Suprapubic skin (tissue), 4 donors: ENCODE data around the gene INTS14.

Experiments used
- POLR2A ChIP-seq, 2 donors: fragments of 450-650 bp; IDR thresholded peaks; one replicate each; pipeline ENCODE4 v1.6.1; 2017; ENCODE audit warnings: antibody characterized with exemption in 2 of 2, mild to moderate bottlenecking in 2 of 2, moderate library complexity in 2 of 2
- POLR2AphosphoS5 ChIP-seq, 3 donors: sonication (generic); formaldehyde crosslinking; IDR thresholded peaks; one replicate each; pipeline ENCODE4 v1.6.1; 2017; ENCODE audit warnings: antibody characterized with exemption in 3 of 3
- TF ChIP-seq, protein P1 (sequence below), 2 donors: fragments of 200-600 bp in 1 of 2; fragments of 450-650 bp in 1 of 2; sonication (generic) in 1 of 2; IDR thresholded peaks; one replicate each; pipeline ENCODE4 v1.5.1; 2016 to 2019; ENCODE audit warnings: antibody characterized with exemption in 2 of 2, mild to moderate bottlenecking in 1 of 2, moderate library complexity in 1 of 2

DNA sequence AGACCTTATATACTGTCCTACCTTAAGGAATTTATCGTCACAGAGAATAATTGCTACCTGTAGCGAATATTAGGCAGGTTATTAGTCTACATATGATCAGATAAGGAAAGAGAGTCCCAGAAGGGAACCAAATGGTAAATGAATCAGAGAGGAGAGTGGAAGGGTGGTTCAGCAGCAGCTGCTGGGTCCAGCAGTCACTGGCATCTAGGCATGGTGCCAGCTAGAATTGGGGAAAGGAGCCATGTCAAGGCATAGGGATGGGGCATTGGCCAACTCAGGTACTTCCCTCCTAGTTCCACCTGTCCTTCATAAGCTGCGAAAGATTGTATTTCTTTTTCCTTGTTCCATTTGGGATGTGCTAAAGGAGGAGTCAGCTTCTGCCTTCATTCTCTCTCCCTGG, 57.2 kb downstream of the INTS14 start:
- TF ChIP-seq, protein P1, sequence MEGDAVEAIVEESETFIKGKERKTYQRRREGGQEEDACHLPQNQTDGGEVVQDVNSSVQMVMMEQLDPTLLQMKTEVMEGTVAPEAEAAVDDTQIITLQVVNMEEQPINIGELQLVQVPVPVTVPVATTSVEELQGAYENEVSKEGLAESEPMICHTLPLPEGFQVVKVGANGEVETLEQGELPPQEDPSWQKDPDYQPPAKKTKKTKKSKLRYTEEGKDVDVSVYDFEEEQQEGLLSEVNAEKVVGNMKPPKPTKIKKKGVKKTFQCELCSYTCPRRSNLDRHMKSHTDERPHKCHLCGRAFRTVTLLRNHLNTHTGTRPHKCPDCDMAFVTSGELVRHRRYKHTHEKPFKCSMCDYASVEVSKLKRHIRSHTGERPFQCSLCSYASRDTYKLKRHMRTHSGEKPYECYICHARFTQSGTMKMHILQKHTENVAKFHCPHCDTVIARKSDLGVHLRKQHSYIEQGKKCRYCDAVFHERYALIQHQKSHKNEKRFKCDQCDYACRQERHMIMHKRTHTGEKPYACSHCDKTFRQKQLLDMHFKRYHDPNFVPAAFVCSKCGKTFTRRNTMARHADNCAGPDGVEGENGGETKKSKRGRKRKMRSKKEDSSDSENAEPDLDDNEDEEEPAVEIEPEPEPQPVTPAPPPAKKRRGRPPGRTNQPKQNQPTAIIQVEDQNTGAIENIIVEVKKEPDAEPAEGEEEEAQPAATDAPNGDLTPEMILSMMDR (IDR thresholded peaks at IDR 0.05) = no peak
- TF ChIP-seq POLR2A (IDR thresholded peaks at IDR 0.05) (no peak), POLR2AphosphoS5 (IDR thresholded peaks at IDR 0.05) (no peak)
